ENCODE data around the gene HCN1.
"Not testable (repeated sequence)": the region's sequence is repeated elsewhere in the genome, so short reads cannot be mapped to it uniquely, and the experiment has no call there.

Gene HCN1

GRCh38 chr5:45508135-45508534 is 188.0 kb downstream of the HCN1 start:
- no peak for TF ChIP-seq ESRRG (CRISPR knock-in tag; IDR thresholded peaks at IDR 0.05)
- TF ChIP-seq GLIS3 (CRISPR knock-in tag; IDR thresholded peaks at IDR 0.05) = no peak
- no peak for TF ChIP-seq TOX (CRISPR knock-in tag; IDR thresholded peaks at IDR 0.05; ENCODE audit: borderline replicate concordance)
- no peak for TF ChIP-seq RARB (CRISPR knock-in tag; IDR thresholded peaks at IDR 0.05)
- TF ChIP-seq OSR1 (CRISPR knock-in tag; IDR thresholded peaks at IDR 0.05) = no peak
- no peak for TF ChIP-seq ZNF565 (CRISPR knock-in tag; conservative IDR thresholded peaks at IDR 0.05; ENCODE audit: low read depth)
- no peak for TF ChIP-seq SNAI2 (CRISPR knock-in tag; IDR thresholded peaks at IDR 0.05)
- no peak for TF ChIP-seq ZC3H10 (CRISPR knock-in tag; IDR thresholded peaks at IDR 0.05)
- no peak for TF ChIP-seq ZFP30 (CRISPR knock-in tag; IDR thresholded peaks at IDR 0.05)
- no peak for TF ChIP-seq CSDC2 (CRISPR knock-in tag; IDR thresholded peaks at IDR 0.05)
- TF ChIP-seq TSHZ2 (CRISPR knock-in tag; IDR thresholded peaks at IDR 0.05) = no peak

GRCh38 chr5:45507178-45507577 is 189.0 kb downstream of the HCN1 start:
- no peak for ATAC-seq
- TF ChIP-seq GLIS3 (CRISPR knock-in tag; IDR thresholded peaks at IDR 0.05) (no peak), ISL1 (CRISPR knock-in tag; IDR thresholded peaks at IDR 0.05) (no peak), ZNF70 (CRISPR knock-in tag; IDR thresholded peaks at IDR 0.05) (no peak), SNAI2 (CRISPR knock-in tag; IDR thresholded peaks at IDR 0.05) (no peak), TCF4 (CRISPR knock-in tag; IDR thresholded peaks at IDR 0.05; ENCODE audit: borderline replicate concordance) (no peak), CREB5 (CRISPR knock-in tag; IDR thresholded peaks at IDR 0.05; ENCODE audit: low read depth) (no peak), ARNTL (CRISPR knock-in tag; IDR thresholded peaks at IDR 0.05; ENCODE audit: borderline replicate concordance, low read depth) (no peak), ZFP3 (CRISPR knock-in tag; IDR thresholded peaks at IDR 0.05) (no peak), TOX (CRISPR knock-in tag; IDR thresholded peaks at IDR 0.05; ENCODE audit: borderline replicate concordance) (no peak), PATZ1 (CRISPR knock-in tag; IDR thresholded peaks at IDR 0.05; ENCODE audit: borderline replicate concordance) (no peak), CSRNP3 (CRISPR knock-in tag; IDR thresholded peaks at IDR 0.05) (no peak), POU6F1 (CRISPR knock-in tag; IDR thresholded peaks at IDR 0.05; ENCODE audit: borderline replicate concordance, low read depth) (no peak), ZC3H10 (CRISPR knock-in tag; IDR thresholded peaks at IDR 0.05) (no peak), PPARA (CRISPR knock-in tag; IDR thresholded peaks at IDR 0.05; ENCODE audit: borderline replicate concordance) (no peak)

More at GRCh38 chr5:45508135-45508534, 188.0 kb downstream of the HCN1 start:
- no peak for ATAC-seq

- ATAC-seq = not testable (repeated sequence)
Observed at GRCh38 chr5:45499006-45499405, 197.2 kb downstream of the HCN1 start.
